Type B pancreatic cell (in vitro differentiated cells): ENCODE data around the gene CYLD. TPM values are rescaled to one million over a fixed set of nuclear protein-coding genes. Genes with fewer than 3 reads are reported as not detected.

Experiments
- DNase-seq: peaks from one replicate; pipeline ENCODE4 v3.0.0; 2021; ENCODE audit warnings: mixed read lengths; ENCODE audit not compliant: unreplicated experiment; ENCODE audit errors: extremely low spot score
- H3K27ac Mint-ChIP-seq: 2 replicates; pipeline ENCODE4 v1.8.0; 2021; ENCODE audit warnings: mild to moderate bottlenecking, mixed read lengths
- H3K27me3 Mint-ChIP-seq: 2 replicates; pipeline ENCODE4 v1.8.0; 2021; ENCODE audit warnings: mixed read lengths
- H3K36me3 Mint-ChIP-seq: 2 replicates; pipeline ENCODE4 v1.8.0; 2021; ENCODE audit warnings: mixed read lengths
- H3K4me1 Mint-ChIP-seq: one replicate; pipeline ENCODE4 v1.8.0; 2021; ENCODE audit warnings: mixed read lengths; ENCODE audit not compliant: unreplicated experiment
- H3K4me3 Mint-ChIP-seq: 2 replicates; pipeline ENCODE4 v1.8.0; 2021; ENCODE audit warnings: mild to moderate bottlenecking, mixed read lengths
- H3K9me3 Mint-ChIP-seq: 2 replicates; pipeline ENCODE4 v1.8.0; 2021; ENCODE audit warnings: mixed read lengths
- total RNA-seq: library from RNA; stranded (reverse); gene quantifications from 2 replicates; pipeline ENCODE4 v1.2.1, GENCODE V29; 2021; ENCODE audit warnings: low replicate concordance
- TF ChIP-seq, protein P1 (sequence below): fragments of 200-600 bp; sonication (generic); conservative IDR thresholded peaks from 2 replicates; pipeline ENCODE4 v1.5.0; 2021; ENCODE audit warnings: antibody characterized with exemption, mild to moderate bottlenecking

CYLD gene
- total RNA-seq, 1 donor from 2014 or later, result 24.9 TPM

- H3K4me1 Mint-ChIP-seq, result no peaks in the 10 kb centered on the region
- TF ChIP-seq, protein P1, sequence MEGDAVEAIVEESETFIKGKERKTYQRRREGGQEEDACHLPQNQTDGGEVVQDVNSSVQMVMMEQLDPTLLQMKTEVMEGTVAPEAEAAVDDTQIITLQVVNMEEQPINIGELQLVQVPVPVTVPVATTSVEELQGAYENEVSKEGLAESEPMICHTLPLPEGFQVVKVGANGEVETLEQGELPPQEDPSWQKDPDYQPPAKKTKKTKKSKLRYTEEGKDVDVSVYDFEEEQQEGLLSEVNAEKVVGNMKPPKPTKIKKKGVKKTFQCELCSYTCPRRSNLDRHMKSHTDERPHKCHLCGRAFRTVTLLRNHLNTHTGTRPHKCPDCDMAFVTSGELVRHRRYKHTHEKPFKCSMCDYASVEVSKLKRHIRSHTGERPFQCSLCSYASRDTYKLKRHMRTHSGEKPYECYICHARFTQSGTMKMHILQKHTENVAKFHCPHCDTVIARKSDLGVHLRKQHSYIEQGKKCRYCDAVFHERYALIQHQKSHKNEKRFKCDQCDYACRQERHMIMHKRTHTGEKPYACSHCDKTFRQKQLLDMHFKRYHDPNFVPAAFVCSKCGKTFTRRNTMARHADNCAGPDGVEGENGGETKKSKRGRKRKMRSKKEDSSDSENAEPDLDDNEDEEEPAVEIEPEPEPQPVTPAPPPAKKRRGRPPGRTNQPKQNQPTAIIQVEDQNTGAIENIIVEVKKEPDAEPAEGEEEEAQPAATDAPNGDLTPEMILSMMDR, result no peak
- peak; percentile 44 for DNase-seq
- H3K36me3 Mint-ChIP-seq, result no peaks in the 10 kb centered on the region
- H3K9me3 Mint-ChIP-seq, result no peaks in the 10 kb centered on the region
- H3K4me3 Mint-ChIP-seq, result no peak overlapping the region
- H3K27me3 Mint-ChIP-seq, result no peaks in the 10 kb centered on the region
- no peak overlapping the region for H3K27ac Mint-ChIP-seq
Measured at GRCh38 chr16:50815382-50815781, 73.5 kb downstream of the CYLD start.

GRCh38 chr16:50816901-50817555 lies 75.1 kb downstream of the CYLD start:
- Mint-ChIP-seq H3K36me3 (no peaks in the 10 kb centered on the region), H3K27me3 (no peaks in the 10 kb centered on the region), H3K27ac (no peak overlapping the region), H3K9me3 (no peaks in the 10 kb centered on the region), H3K4me3 (no peak overlapping the region), H3K4me1 (no peaks in the 10 kb centered on the region)
- DNase-seq, result peak; percentile 42
- TF ChIP-seq, protein P1, result no peak

GRCh38 chr16:50818380-50818779 lies 76.5 kb downstream of the CYLD start:
- Mint-ChIP-seq H3K27ac (no peak overlapping the region), H3K36me3 (no peaks in the 10 kb centered on the region), H3K4me1 (no peaks in the 10 kb centered on the region), H3K9me3 (no peaks in the 10 kb centered on the region), H3K27me3 (no peaks in the 10 kb centered on the region), H3K4me3 (no peak overlapping the region)
- DNase-seq, result no peak
- TF ChIP-seq, protein P1, result no peak

DNA sequence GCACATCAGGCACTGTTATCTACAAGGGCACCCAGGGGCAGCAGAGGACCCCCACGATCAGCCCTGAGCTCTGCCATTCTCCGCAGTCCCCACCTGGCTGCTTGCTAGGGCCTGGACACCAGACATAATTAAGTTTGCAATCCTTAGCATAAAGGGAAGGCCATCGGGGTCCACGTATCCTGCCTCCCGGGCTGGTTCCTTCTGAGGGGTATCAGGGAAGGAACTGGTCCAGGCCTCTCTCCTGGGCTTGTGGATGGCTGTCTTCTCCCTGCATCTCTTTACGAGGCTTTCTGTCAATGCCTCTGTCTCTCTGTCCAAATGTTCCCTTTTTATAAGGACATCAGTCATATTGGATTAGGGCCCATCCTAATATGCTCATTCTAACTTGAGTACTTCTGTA lies 77.8 kb downstream of the CYLD start:
- Mint-ChIP-seq H3K27ac (no peak overlapping the region), H3K4me3 (no peak overlapping the region), H3K36me3 (no peaks in the 10 kb centered on the region), H3K27me3 (peaks cover 7% of the 10 kb centered on the region), H3K4me1 (no peaks in the 10 kb centered on the region), H3K9me3 (no peaks in the 10 kb centered on the region)
- peak; percentile 32 for DNase-seq
- TF ChIP-seq, protein P1, result no peak

DNA sequence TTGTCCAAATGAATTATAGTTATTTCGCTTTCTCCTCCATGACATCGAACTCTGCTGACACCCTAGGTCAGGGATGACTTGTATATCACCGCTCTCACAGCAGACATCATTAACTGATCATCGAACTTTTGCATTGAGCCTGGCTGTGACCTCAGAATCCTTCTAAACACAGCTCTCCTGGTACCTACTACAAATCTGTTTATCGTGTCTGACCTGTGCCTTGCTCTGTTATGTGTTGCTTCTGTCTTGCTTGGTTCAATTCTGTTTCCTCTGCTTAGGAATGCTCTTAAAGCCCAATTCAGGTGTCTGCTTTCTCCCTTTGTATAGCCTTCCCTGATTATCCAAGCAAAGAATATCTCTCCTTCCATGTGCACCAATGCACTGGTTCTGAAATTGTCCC lies 78.3 kb downstream of the CYLD start:
- Mint-ChIP-seq H3K4me1 (no peaks in the 10 kb centered on the region), H3K36me3 (no peaks in the 10 kb centered on the region), H3K4me3 (no peak overlapping the region), H3K27ac (no peak overlapping the region), H3K9me3 (no peaks in the 10 kb centered on the region), H3K27me3 (peaks cover 7% of the 10 kb centered on the region)
- DNase-seq, result no peak
- TF ChIP-seq, protein P1, result no peak

GRCh38 chr16:50821586-50821985 lies 79.7 kb downstream of the CYLD start:
- H3K4me1 Mint-ChIP-seq, result no peaks in the 10 kb centered on the region
- H3K9me3 Mint-ChIP-seq, result no peaks in the 10 kb centered on the region
- H3K4me3 Mint-ChIP-seq, result no peak overlapping the region
- no peak overlapping the region for H3K27ac Mint-ChIP-seq
- H3K27me3 Mint-ChIP-seq, result peaks cover 7% of the 10 kb centered on the region
- H3K36me3 Mint-ChIP-seq, result no peaks in the 10 kb centered on the region
- peak; percentile 42 for DNase-seq
- TF ChIP-seq, protein P1, result peak; percentile 21
